Erythroblast (primary cell): ENCODE data around the gene TSACC.

Source experiments
- GATA1 ChIP-seq: IDR thresholded peaks from 2 replicates; pipeline ENCODE4 v1.6.1; 2011; ENCODE audit warnings: low read depth, mild to moderate bottlenecking, control low read depth, low read length, moderate library complexity
- POLR2A ChIP-seq: IDR thresholded peaks from 2 replicates; pipeline ENCODE4 v1.6.1; 2011; ENCODE audit warnings: mild to moderate bottlenecking, low read length

DNA sequence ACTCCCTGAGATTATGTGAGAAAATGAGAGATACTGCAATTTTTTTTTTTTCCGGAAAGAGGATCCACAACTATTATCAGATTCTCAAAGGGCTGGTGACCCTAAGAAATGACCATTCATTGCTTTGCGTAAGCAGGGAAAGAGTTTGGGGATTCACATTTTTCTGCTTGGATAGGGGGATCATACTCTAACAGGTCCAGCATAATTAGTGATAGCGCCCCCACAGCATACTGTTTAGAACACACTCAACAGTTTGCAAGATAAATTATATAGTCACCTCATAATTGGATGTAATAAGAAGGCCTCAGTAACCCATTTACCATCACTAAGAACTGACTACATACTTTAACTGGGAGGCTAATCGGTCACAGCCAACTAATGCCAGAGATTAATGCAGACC, 2.1 kb upstream of the TSACC start:
- TF ChIP-seq GATA1, result no peak
- no peak for TF ChIP-seq POLR2A
